AG09319 (cell line): Measurements from ENCODE around the gene POLR1G.

Experiments
- DNase-seq: peaks from one replicate; pipeline ENCODE4 v3.0.0-alpha.2; 2010; ENCODE audit warnings: low read depth; ENCODE audit errors: extremely low read depth
- CTCF ChIP-seq: IDR thresholded peaks from 2 replicates; pipeline ENCODE4 v1.5.1; 2011; ENCODE audit warnings: low read depth, mild to moderate bottlenecking, inconsistent platforms, low read length, moderate library complexity

POLR1G gene

GRCh38 chr19:45450012-45450333, 43.5 kb downstream of the POLR1G start:
- no peak for TF ChIP-seq CTCF
- no peak for DNase-seq

GRCh38 chr19:45451131-45451849, 44.8 kb downstream of the POLR1G start:
- no peak for TF ChIP-seq CTCF
- DNase-seq: no peak

- no peak for DNase-seq
- TF ChIP-seq CTCF: no peak
Measured at GRCh38 chr19:45451850-45452387, 45.5 kb downstream of the POLR1G start.

GRCh38 chr19:45455707-45456499, 49.5 kb downstream of the POLR1G start:
- no peak for TF ChIP-seq CTCF
- DNase-seq: peak; percentile 97

GRCh38 chr19:45456500-45456815, 50.0 kb downstream of the POLR1G start:
- DNase-seq: no peak
- TF ChIP-seq CTCF: no peak

- DNase-seq: no peak
- no peak for TF ChIP-seq CTCF
Measured at GRCh38 chr19:45457776-45458175, 51.3 kb downstream of the POLR1G start.
